ENCODE results near the gene TADA2A. TPM values are rescaled to one million over a fixed set of nuclear protein-coding genes. Genes with fewer than 3 reads are reported as not detected.

The TADA2A gene
- total and polyA plus RNA-seq, 4 experiments from 2014 or later: 2.8 to 35.7 (median 20.2) TPM

DNA sequence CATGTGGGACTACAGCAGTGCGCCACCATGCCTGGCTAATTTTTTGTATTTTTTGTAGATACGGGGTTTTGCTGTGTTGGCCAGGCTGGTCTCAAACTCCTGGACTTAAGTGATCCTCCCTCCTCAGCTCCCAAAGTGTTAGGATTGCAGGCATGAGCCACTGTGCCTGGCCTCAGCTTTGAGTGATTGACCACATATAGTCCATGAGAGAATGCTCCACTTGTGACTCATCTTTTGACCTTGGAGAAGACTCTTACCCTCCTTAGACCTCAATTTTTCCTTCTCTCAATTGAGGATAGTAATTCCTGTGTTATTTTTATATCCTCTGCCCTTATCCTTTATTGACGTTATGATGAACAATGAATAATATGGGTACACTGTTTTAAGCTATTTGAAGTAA lies 52.1 kb downstream of the TADA2A start:
- peaks cover 10 to 34% of the 10 kb centered on the region in 2 donors for H3K36me3 Mint-ChIP-seq
- Histone ChIP-seq H3K27me3 (ENCODE audit: insufficient read depth, low read length) (no peaks in the 10 kb centered on the region), H3K9me3 (ENCODE audit: control insufficient read depth in 1 of 2, low read length in 2 of 2) (no peaks in the 10 kb centered on the region), H3K27ac (ENCODE audit: low read depth, low read length) (no peak overlapping the region), H3K4me1 (ENCODE audit: insufficient read depth, low read length) (no peaks in the 10 kb centered on the region), H3K36me3 (ENCODE audit: insufficient read depth, low read length) (no peaks in the 10 kb centered on the region), H3K4me3 (ENCODE audit: low read length in 2 of 2) (no peak overlapping the region)
- no peaks in the 10 kb centered on the region for H3K9me3 Mint-ChIP-seq
- H3K27me3 Mint-ChIP-seq: no peaks in the 10 kb centered on the region
- CTCF ChIA-PET (ENCODE audit: partially characterized antibody): no interaction called here
- intact Hi-C loops (cut with micrococcal nuclease): no loop called here
- H3K27ac Mint-ChIP-seq: no peak overlapping the region
- H3K4me3 Mint-ChIP-seq: no peak overlapping the region
- H3K4me1 Mint-ChIP-seq: peaks cover 0 to 2% (median 0%) of the 10 kb centered on the region in 4 donors
- POLR2A ChIA-PET (ENCODE audit: partially characterized antibody): interaction anchor here (0.7 kb wide), 1 partner anchor 17 kb away, joined by 3 read pairs; no protein-coding TSS in a partner anchor
- DNase-seq: no peak

DNA sequence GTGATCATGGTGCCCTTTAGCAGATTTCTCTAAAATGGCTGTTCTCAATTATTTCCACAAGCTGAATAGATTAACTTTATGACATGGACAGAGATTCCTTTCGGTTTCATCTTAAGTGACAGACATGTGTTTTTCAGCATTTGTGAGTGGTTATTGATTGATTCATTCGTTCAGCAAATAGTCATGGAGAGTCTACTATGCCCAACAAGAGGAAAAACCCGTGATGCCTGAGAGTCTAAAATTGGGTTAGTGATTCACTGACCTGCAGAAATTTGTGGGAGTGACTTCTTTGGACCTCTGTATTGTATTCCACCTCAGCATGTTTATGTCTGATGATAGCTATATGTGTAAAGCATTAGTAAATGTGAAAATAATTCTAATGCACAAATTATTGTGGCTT lies 55.0 kb downstream of the TADA2A start:
- peaks cover 29 to 44% of the 10 kb centered on the region in 2 donors for H3K36me3 Mint-ChIP-seq
- DNase-seq: no peak

DNA sequence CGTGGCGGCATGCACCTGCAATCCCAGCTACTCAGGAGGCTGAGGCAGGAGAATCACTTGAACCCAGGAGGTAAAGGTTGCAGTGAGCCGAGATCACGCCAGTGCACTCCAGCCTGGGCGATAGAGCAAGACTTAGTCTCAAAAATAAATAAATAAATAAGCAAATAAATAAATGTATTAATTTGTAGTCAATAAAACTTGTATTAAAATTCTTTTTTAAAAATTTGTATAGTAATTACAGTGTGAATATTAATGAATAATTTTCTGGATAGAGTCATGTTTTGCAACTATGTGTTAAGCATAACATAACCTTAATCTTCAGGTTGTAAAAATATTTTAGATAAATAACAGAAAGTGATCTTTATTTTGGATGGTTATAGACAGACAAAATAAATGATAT lies 55.8 kb downstream of the TADA2A start:
- intact Hi-C loops (cut with micrococcal nuclease): no loop called here
- Mint-ChIP-seq H3K4me1 (peaks cover 0 to 8% (median 5%) of the 10 kb centered on the region in 4 donors), H3K27ac (no peak overlapping the region), H3K9me3 (no peaks in the 10 kb centered on the region), H3K4me3 (no peak overlapping the region), H3K36me3 (peaks cover 30 to 49% of the 10 kb centered on the region in 2 donors), H3K27me3 (no peaks in the 10 kb centered on the region)
- Histone ChIP-seq H3K4me1 (ENCODE audit: insufficient read depth, low read length) (peaks cover 6% of the 10 kb centered on the region), H3K4me3 (ENCODE audit: low read length in 2 of 2) (no peak overlapping the region), H3K9me3 (ENCODE audit: control insufficient read depth in 1 of 2, low read length in 2 of 2) (no peaks in the 10 kb centered on the region), H3K27me3 (ENCODE audit: insufficient read depth, low read length) (no peaks in the 10 kb centered on the region), H3K27ac (ENCODE audit: low read depth, low read length) (no peak overlapping the region), H3K36me3 (ENCODE audit: insufficient read depth, low read length) (peaks cover 5% of the 10 kb centered on the region)
- DNase-seq: no peak
- POLR2A ChIA-PET (ENCODE audit: partially characterized antibody): no interaction called here
- CTCF ChIA-PET (ENCODE audit: partially characterized antibody): no interaction called here

More for the DNA sequence above, 55.0 kb downstream of the TADA2A start:
- intact Hi-C loops (cut with micrococcal nuclease): no loop called here
- peak overlapping the region in 1 of 7 donors; percentile 5 for H3K27ac Mint-ChIP-seq
- H3K4me3 ChIP-seq (ENCODE audit: low read length in 2 of 2): no peak overlapping the region
- H3K4me3 Mint-ChIP-seq: no peak overlapping the region
- POLR2A ChIA-PET (ENCODE audit: partially characterized antibody): no interaction called here
- H3K4me1 ChIP-seq (ENCODE audit: insufficient read depth, low read length): peaks cover 6% of the 10 kb centered on the region
- no peaks in the 10 kb centered on the region for H3K9me3 ChIP-seq (ENCODE audit: control insufficient read depth in 1 of 2, low read length in 2 of 2)
- peaks cover 0 to 8% (median 5%) of the 10 kb centered on the region in 4 donors for H3K4me1 Mint-ChIP-seq
- H3K27me3 ChIP-seq (ENCODE audit: insufficient read depth, low read length): no peaks in the 10 kb centered on the region
- no peaks in the 10 kb centered on the region for H3K9me3 Mint-ChIP-seq
- H3K27me3 Mint-ChIP-seq: no peaks in the 10 kb centered on the region
- CTCF ChIA-PET (ENCODE audit: partially characterized antibody): interaction anchor here (1.0 kb wide), 1 partner anchor 11 kb away, joined by 3 read pairs; no protein-coding TSS in a partner anchor
- H3K27ac ChIP-seq (ENCODE audit: low read depth, low read length): no peak overlapping the region
- peaks cover 5% of the 10 kb centered on the region for H3K36me3 ChIP-seq (ENCODE audit: insufficient read depth, low read length)

DNA sequence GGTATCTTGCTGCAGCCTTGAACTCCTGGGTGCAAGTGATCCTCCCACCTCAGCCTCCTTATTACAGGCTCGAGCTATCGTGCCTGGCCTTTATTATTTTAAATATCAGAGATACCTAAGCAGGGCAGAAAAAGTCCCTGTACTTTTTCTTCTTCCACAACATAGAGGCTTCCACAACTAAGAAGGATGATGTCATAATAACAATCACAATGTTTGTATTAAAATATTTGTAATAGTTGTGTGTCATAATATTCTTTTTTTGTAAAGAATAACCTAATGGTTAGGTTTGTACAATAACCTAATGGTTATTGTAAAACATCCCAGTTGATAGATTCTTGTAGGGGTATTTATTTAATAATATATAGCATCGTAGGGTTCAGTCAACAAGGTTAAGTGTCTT lies 56.4 kb downstream of the TADA2A start:
- H3K9me3 ChIP-seq (ENCODE audit: control insufficient read depth in 1 of 2, low read length in 2 of 2): no peaks in the 10 kb centered on the region
- H3K27me3 ChIP-seq (ENCODE audit: insufficient read depth, low read length): no peaks in the 10 kb centered on the region
- Mint-ChIP-seq H3K27ac (no peak overlapping the region), H3K4me3 (no peak overlapping the region), H3K36me3 (peaks cover 29 to 50% of the 10 kb centered on the region in 2 donors), H3K27me3 (no peaks in the 10 kb centered on the region), H3K4me1 (peaks cover 0 to 8% (median 5%) of the 10 kb centered on the region in 4 donors), H3K9me3 (no peaks in the 10 kb centered on the region)
- ChIA-PET POLR2A (ENCODE audit: partially characterized antibody) (no interaction called here), CTCF (ENCODE audit: partially characterized antibody) (no interaction called here)
- no peak overlapping the region for H3K27ac ChIP-seq (ENCODE audit: low read depth, low read length)
- no peak for DNase-seq
- intact Hi-C loops (cut with micrococcal nuclease): no loop called here
- H3K4me1 ChIP-seq (ENCODE audit: insufficient read depth, low read length): peaks cover 6% of the 10 kb centered on the region
- no peak overlapping the region for H3K4me3 ChIP-seq (ENCODE audit: low read length in 2 of 2)
- peaks cover 5% of the 10 kb centered on the region for H3K36me3 ChIP-seq (ENCODE audit: insufficient read depth, low read length)

DNA sequence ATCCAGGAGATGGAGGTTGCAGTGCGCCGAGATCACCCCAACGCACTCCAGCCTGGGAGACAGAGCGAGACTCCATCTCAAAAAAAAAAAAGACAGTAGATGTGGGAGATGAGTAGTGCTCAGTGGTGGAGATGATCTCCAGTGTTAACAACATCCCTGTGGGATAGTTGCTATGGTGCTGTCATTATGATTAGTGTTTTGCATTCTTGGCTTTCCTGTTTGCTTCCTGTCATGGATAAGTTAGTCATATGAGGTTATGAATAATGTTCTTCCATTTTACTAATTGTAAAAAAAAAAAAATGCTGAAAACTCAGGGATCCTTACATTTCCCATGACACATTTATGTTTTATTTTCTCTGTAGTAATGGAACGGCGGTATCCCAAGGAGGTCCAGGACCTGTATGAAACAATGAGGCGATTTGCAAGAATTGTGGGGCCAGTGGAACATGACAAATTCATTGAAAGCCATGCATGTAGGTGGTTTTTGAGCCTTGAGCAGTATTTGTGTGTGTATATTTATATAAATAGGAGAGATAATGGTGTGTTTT lies 58.5 kb downstream of the TADA2A start:
- H3K9me3 Mint-ChIP-seq: no peaks in the 10 kb centered on the region
- H3K27ac Mint-ChIP-seq: peak overlapping the region in 1 of 7 donors; percentile 41

GRCh38 chr17:37466471-37466870 lies 59.8 kb downstream of the TADA2A start:
- Histone ChIP-seq H3K27ac (ENCODE audit: low read depth, low read length) (no peak overlapping the region), H3K9me3 (ENCODE audit: control insufficient read depth in 1 of 2, low read length in 2 of 2) (no peaks in the 10 kb centered on the region), H3K36me3 (ENCODE audit: insufficient read depth, low read length) (peaks cover 20% of the 10 kb centered on the region), H3K27me3 (ENCODE audit: insufficient read depth, low read length) (no peaks in the 10 kb centered on the region), H3K4me1 (ENCODE audit: insufficient read depth, low read length) (peaks cover 6% of the 10 kb centered on the region), H3K4me3 (ENCODE audit: low read length in 2 of 2) (no peak overlapping the region)
- ChIA-PET POLR2A (ENCODE audit: partially characterized antibody) (no interaction called here), CTCF (ENCODE audit: partially characterized antibody) (no interaction called here)
- Mint-ChIP-seq H3K4me3 (no peak overlapping the region), H3K27me3 (no peaks in the 10 kb centered on the region), H3K27ac (peak overlapping the region in 3 of 7 donors; percentile 47 to 72 (median 48)), H3K4me1 (peaks cover 0 to 8% (median 5%) of the 10 kb centered on the region in 4 donors), H3K36me3 (peaks cover 41 to 54% of the 10 kb centered on the region in 2 donors), H3K9me3 (no peaks in the 10 kb centered on the region)
- DNase-seq: no peak
- intact Hi-C loops (cut with micrococcal nuclease): no loop called here

More for the DNA sequence above, 58.5 kb downstream of the TADA2A start:
- intact Hi-C loops (cut with micrococcal nuclease): no loop called here
- CTCF ChIA-PET (ENCODE audit: partially characterized antibody): no interaction called here
- Mint-ChIP-seq H3K4me3 (no peak overlapping the region), H3K27me3 (no peaks in the 10 kb centered on the region), H3K4me1 (peaks cover 0 to 8% (median 5%) of the 10 kb centered on the region in 4 donors), H3K36me3 (peaks cover 29 to 52% of the 10 kb centered on the region in 2 donors)
- H3K36me3 ChIP-seq (ENCODE audit: insufficient read depth, low read length): peaks cover 9% of the 10 kb centered on the region
- no peak overlapping the region for H3K27ac ChIP-seq (ENCODE audit: low read depth, low read length)
- H3K27me3 ChIP-seq (ENCODE audit: insufficient read depth, low read length): no peaks in the 10 kb centered on the region
- H3K4me3 ChIP-seq (ENCODE audit: low read length in 2 of 2): no peak overlapping the region
- POLR2A ChIA-PET (ENCODE audit: partially characterized antibody): no interaction called here
- no peak for DNase-seq
- H3K9me3 ChIP-seq (ENCODE audit: control insufficient read depth in 1 of 2, low read length in 2 of 2): no peaks in the 10 kb centered on the region
- H3K4me1 ChIP-seq (ENCODE audit: insufficient read depth, low read length): peaks cover 6% of the 10 kb centered on the region

- CTCF ChIA-PET (ENCODE audit: partially characterized antibody): no interaction called here
- no peak overlapping the region for H3K4me3 Mint-ChIP-seq
- intact Hi-C loops (cut with micrococcal nuclease): no loop called here
- Histone ChIP-seq H3K9me3 (ENCODE audit: control insufficient read depth in 1 of 2, low read length in 2 of 2) (no peaks in the 10 kb centered on the region), H3K4me3 (ENCODE audit: low read length in 2 of 2) (no peak overlapping the region), H3K27me3 (ENCODE audit: insufficient read depth, low read length) (no peaks in the 10 kb centered on the region), H3K36me3 (ENCODE audit: insufficient read depth, low read length) (peaks cover 37% of the 10 kb centered on the region), H3K4me1 (ENCODE audit: insufficient read depth, low read length) (peaks cover 6% of the 10 kb centered on the region), H3K27ac (ENCODE audit: low read depth, low read length) (no peak overlapping the region)
- peaks cover 0 to 8% (median 4%) of the 10 kb centered on the region in 4 donors for H3K4me1 Mint-ChIP-seq
- POLR2A ChIA-PET (ENCODE audit: partially characterized antibody): no interaction called here
- H3K36me3 Mint-ChIP-seq: peaks cover 56 to 61% of the 10 kb centered on the region in 2 donors
- no peaks in the 10 kb centered on the region for H3K27me3 Mint-ChIP-seq
- H3K27ac Mint-ChIP-seq: peak overlapping the region in 1 of 7 donors; percentile 34
- DNase-seq: no peak
- H3K9me3 Mint-ChIP-seq: no peaks in the 10 kb centered on the region
Measured at GRCh38 chr17:37470181-37470580, 63.5 kb downstream of the TADA2A start.

Data from CD4-positive, alpha-beta memory T cell (primary cell).